CD4-positive, CD25-positive, alpha-beta regulatory T cell (primary cell): ENCODE results near the gene MAGIX. TPM values are rescaled to one million over a fixed set of nuclear protein-coding genes. Genes with fewer than 3 reads are reported as not detected.

Experiments used
- ATAC-seq, 2 donors: fragments of 150-1000 bp; cut with Tn5 transposase; one replicate each; pipeline ENCODE4 v1.10.0; 2021; ENCODE audit warnings: low read depth in 2 of 2, moderate number of reproducible peaks in 2 of 2, moderate library complexity in 1 of 2
- DNase-seq, 3 donors: peaks; one replicate each; pipeline versions ENCODE4 v3.0.0 to v3.0.0-alpha.2; 2012 to 2022; ENCODE audit warnings: mixed read lengths in 1 of 3
- H3K27ac ChIP-seq: one replicate; pipeline ENCODE4 v1.7.0; 2013; ENCODE audit warnings: mild to moderate bottlenecking, low read length; ENCODE audit not compliant: insufficient read depth, poor library complexity, severe bottlenecking
- H3K27me3 ChIP-seq: one replicate; pipeline ENCODE4 v1.7.0; 2013; ENCODE audit warnings: low read length; ENCODE audit not compliant: control insufficient read depth, insufficient read depth
- H3K36me3 ChIP-seq: one replicate; pipeline ENCODE4 v1.7.0; 2013; ENCODE audit warnings: mild to moderate bottlenecking, low read length, moderate library complexity; ENCODE audit not compliant: control insufficient read depth, insufficient read depth
- H3K4me1 ChIP-seq: 2 replicates; pipeline ENCODE4 v1.7.0; 2013; ENCODE audit warnings: mild to moderate bottlenecking, low read length; ENCODE audit not compliant: insufficient read depth, control insufficient read depth, poor library complexity, severe bottlenecking
- H3K4me3 ChIP-seq: one replicate; pipeline ENCODE4 v1.7.0; 2013; ENCODE audit warnings: low read depth, mild to moderate bottlenecking, low read length, moderate library complexity
- H3K9me3 ChIP-seq, 2 experiments: 1 replicate in 1 of 2; 2 replicates in 1 of 2; pipeline ENCODE4 v1.7.0; 2013; ENCODE audit warnings: low read length in 2 of 2, mild to moderate bottlenecking in 1 of 2, moderate library complexity in 1 of 2; ENCODE audit not compliant: control insufficient read depth in 2 of 2
- H3K27ac Mint-ChIP-seq, 3 donors: one replicate each; pipeline ENCODE4 v1.8.0; 2020 to 2022; ENCODE audit warnings: mild to moderate bottlenecking in 3 of 3, mixed read lengths in 3 of 3, moderate library complexity in 2 of 3
- H3K27me3 Mint-ChIP-seq: one replicate; pipeline ENCODE4 v1.8.0; 2022; ENCODE audit warnings: mild to moderate bottlenecking, mixed read lengths
- H3K36me3 Mint-ChIP-seq: one replicate; pipeline ENCODE4 v1.8.0; 2020; ENCODE audit warnings: mixed read lengths
- H3K4me1 Mint-ChIP-seq, 4 donors: one replicate each; pipeline ENCODE4 v1.8.0; 2020 to 2022; ENCODE audit warnings: mixed read lengths in 4 of 4, mild to moderate bottlenecking in 1 of 4
- H3K4me3 Mint-ChIP-seq, 4 donors: one replicate each; pipeline ENCODE4 v1.8.0; 2020 to 2022; ENCODE audit warnings: mild to moderate bottlenecking in 4 of 4, mixed read lengths in 4 of 4, moderate library complexity in 3 of 4
- H3K9me3 Mint-ChIP-seq, 7 donors: one replicate each; pipeline ENCODE4 v1.8.0; 2020 to 2022; ENCODE audit warnings: mixed read lengths in 7 of 7, mild to moderate bottlenecking in 3 of 7, moderate library complexity in 2 of 7
- polyA plus RNA-seq, 4 donors: library from polyadenylated mRNA; unstranded; fragments of 300-500 nt; fragmentation: Illumina TruSeq; gene quantifications; one replicate each; pipeline ENCODE4 v1.2.3, GENCODE V29; 2021
- total RNA-seq: library from RNA; stranded (reverse); gene quantifications from one replicate; pipeline ENCODE4 v1.2.3, GENCODE V29; 2022

MAGIX gene
- total and polyA plus RNA-seq, 5 donors from 2014 or later, result 0.49 to 1.0 (median 0.57) TPM

DNA sequence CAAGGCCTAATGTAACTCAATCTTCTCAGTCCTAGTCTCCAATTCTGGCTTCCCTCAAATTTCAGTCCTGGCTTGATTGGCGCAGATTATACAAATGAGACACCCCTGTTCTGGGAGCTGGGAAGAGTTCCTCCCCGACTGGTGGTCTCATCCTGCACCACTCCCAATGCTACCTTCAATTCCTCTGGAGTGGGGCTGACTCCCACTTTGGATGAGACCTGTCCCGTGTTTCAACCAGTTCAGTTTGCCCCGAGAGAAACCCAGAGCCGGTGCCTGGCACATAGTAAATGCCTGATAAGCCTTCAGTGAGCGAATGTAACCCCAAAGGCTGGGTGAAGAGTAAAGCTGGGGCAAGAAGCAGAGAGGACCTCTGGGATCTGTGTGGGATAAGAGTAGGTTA lies 41.5 kb downstream of the MAGIX start:
- H3K36me3 Mint-ChIP-seq, result no peaks in the 10 kb centered on the region

DNA sequence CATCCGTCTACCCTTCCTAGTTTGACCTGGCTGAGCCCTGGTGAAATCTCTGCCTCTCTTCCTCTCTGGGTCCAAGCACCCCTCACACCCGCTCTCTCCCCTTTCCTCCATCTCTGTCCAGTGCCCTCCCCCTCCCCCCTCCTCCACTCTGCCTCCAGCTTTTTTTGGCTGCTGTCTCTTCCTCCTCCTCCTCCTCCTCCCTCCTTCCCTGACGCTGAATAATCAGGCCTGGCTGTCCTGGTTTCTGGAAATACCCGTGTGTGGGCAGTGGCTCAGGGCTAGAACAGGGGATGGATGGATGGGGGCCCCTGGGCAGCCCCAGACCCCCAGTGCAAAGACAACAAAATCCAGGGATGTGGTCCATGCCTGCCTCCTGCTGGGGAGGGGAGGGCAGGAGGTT lies 42.2 kb downstream of the MAGIX start:
- H3K4me3 Mint-ChIP-seq, result no peak overlapping the region
- no peak for ATAC-seq
- H3K9me3 ChIP-seq, result no peaks in the 10 kb centered on the region
- DNase-seq, result no peak
- no peaks in the 10 kb centered on the region for H3K36me3 ChIP-seq
- peaks cover 0 to 2% (median 0%) of the 10 kb centered on the region in 4 donors for H3K4me1 Mint-ChIP-seq
- H3K27ac ChIP-seq, result no peak overlapping the region
- H3K27me3 ChIP-seq, result no peaks in the 10 kb centered on the region
- no peaks in the 10 kb centered on the region for H3K27me3 Mint-ChIP-seq
- H3K9me3 Mint-ChIP-seq, result peaks cover 0 to 1% (median 0%) of the 10 kb centered on the region in 7 donors
- H3K36me3 Mint-ChIP-seq, result no peaks in the 10 kb centered on the region
- no peak overlapping the region for H3K27ac Mint-ChIP-seq
- no peak overlapping the region for H3K4me3 ChIP-seq
- H3K4me1 ChIP-seq, result peaks cover 2% of the 10 kb centered on the region

More for the DNA sequence above, 41.5 kb downstream of the MAGIX start:
- Mint-ChIP-seq H3K27me3 (no peaks in the 10 kb centered on the region), H3K4me1 (peaks cover 0 to 3% (median 0%) of the 10 kb centered on the region in 4 donors), H3K27ac (no peak overlapping the region), H3K4me3 (peak overlapping the region in 1 of 4 donors; percentile 39), H3K9me3 (peaks cover 0 to 1% (median 0%) of the 10 kb centered on the region in 7 donors)
- no peaks in the 10 kb centered on the region for H3K9me3 ChIP-seq
- no peaks in the 10 kb centered on the region for H3K36me3 ChIP-seq
- ATAC-seq (no peak), DNase-seq (no peak)
- no peak overlapping the region for H3K27ac ChIP-seq
- H3K4me1 ChIP-seq, result peaks cover 9% of the 10 kb centered on the region
- H3K4me3 ChIP-seq, result no peak overlapping the region
- H3K27me3 ChIP-seq, result no peaks in the 10 kb centered on the region

DNA sequence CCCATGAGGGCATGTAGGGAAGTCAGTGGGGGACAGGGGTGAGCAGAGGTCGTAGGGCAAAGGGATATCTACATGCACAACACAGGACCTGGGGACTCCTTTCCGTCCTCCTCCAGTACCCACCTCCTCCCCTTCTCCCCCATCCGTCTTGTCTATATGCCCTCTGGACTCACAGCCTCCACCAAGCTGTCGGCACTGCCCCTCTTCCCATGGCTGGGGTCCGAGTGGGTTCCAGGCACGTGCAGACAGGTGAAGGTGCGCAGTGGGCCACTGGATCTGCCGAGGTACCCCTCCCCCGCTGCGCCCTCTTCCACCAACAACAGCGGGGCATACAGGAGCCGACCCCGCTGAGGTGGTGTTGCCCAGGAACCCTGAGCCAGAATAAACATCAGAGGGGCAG lies 42.9 kb downstream of the MAGIX start:
- ATAC-seq (no peak), DNase-seq (no peak)
- H3K4me1 ChIP-seq, result no peaks in the 10 kb centered on the region
- no peaks in the 10 kb centered on the region for H3K27me3 ChIP-seq
- no peaks in the 10 kb centered on the region for H3K9me3 ChIP-seq
- H3K27ac ChIP-seq, result no peak overlapping the region
- no peak overlapping the region for H3K4me3 Mint-ChIP-seq
- peaks cover 0 to 1% (median 0%) of the 10 kb centered on the region in 7 donors for H3K9me3 Mint-ChIP-seq
- H3K36me3 Mint-ChIP-seq, result no peaks in the 10 kb centered on the region
- H3K4me1 Mint-ChIP-seq, result peaks cover 0 to 2% (median 0%) of the 10 kb centered on the region in 4 donors
- no peak overlapping the region for H3K27ac Mint-ChIP-seq
- no peaks in the 10 kb centered on the region for H3K36me3 ChIP-seq
- H3K27me3 Mint-ChIP-seq, result no peaks in the 10 kb centered on the region
- H3K4me3 ChIP-seq, result no peak overlapping the region

DNA sequence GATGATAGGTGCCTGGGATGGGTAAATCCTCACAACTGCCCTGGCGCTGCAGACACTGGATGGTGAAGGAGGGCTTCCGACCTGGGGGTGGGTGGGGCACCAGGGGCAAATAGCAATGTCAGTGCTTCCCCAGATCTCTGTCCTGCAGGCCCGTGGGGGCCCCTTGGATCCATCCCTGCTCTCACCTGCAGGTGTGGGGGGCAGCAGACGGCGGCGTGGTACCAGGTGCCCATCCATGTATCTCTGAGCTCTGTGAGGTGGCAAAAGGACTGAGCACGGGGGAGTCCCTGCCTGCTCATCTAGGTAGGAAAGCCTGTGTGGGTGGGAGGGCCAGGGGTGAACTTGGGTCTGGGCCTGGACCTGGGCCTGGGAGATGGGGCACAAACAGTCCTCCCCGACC lies 44.0 kb downstream of the MAGIX start:
- ATAC-seq, result no peak
- H3K27ac Mint-ChIP-seq, result no peak overlapping the region
- H3K9me3 ChIP-seq, result no peaks in the 10 kb centered on the region
- H3K27me3 Mint-ChIP-seq, result peaks cover 8% of the 10 kb centered on the region
- no peak overlapping the region for H3K4me3 ChIP-seq
- H3K4me3 Mint-ChIP-seq, result no peak overlapping the region
- H3K36me3 Mint-ChIP-seq, result no peaks in the 10 kb centered on the region
- H3K4me1 Mint-ChIP-seq, result no peaks in the 10 kb centered on the region
- H3K27ac ChIP-seq, result no peak overlapping the region
- H3K4me1 ChIP-seq, result no peaks in the 10 kb centered on the region
- H3K27me3 ChIP-seq, result no peaks in the 10 kb centered on the region
- H3K9me3 Mint-ChIP-seq, result peaks cover 0 to 2% (median 0%) of the 10 kb centered on the region in 7 donors
- no peak for DNase-seq
- no peaks in the 10 kb centered on the region for H3K36me3 ChIP-seq

DNA sequence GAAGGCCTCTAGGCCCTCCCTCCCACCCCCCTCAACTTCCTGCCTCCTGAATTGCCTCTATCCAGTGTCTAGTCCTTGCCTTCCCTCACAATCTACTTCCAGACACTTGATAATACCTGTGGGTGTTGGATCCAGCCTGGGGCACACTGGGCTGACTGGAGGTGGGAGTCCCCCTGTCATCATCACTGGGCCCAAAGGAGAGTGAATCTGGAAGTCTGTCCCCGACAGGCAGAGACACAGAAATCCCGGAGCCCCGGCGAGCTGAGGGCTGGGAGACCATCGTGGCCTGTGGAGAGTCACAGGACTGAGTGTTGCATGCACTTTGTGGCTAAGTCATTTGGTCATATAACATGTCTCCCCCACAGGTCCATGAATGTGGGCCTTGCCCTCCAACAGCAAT lies 45.8 kb downstream of the MAGIX start:
- ATAC-seq, result no peak
- H3K4me3 Mint-ChIP-seq, result peak overlapping the region in 1 of 4 donors; percentile 63
- no peaks in the 10 kb centered on the region for H3K27me3 ChIP-seq
- H3K9me3 Mint-ChIP-seq, result peaks cover 0 to 4% (median 0%) of the 10 kb centered on the region in 7 donors
- no peak overlapping the region for H3K4me3 ChIP-seq
- DNase-seq, result no peak
- no peak overlapping the region for H3K27ac ChIP-seq
- H3K36me3 Mint-ChIP-seq, result no peaks in the 10 kb centered on the region
- no peaks in the 10 kb centered on the region for H3K4me1 ChIP-seq
- no peaks in the 10 kb centered on the region for H3K36me3 ChIP-seq
- H3K4me1 Mint-ChIP-seq, result no peaks in the 10 kb centered on the region
- no peaks in the 10 kb centered on the region for H3K9me3 ChIP-seq
- H3K27ac Mint-ChIP-seq, result no peak overlapping the region
- peaks cover 8% of the 10 kb centered on the region for H3K27me3 Mint-ChIP-seq

DNA sequence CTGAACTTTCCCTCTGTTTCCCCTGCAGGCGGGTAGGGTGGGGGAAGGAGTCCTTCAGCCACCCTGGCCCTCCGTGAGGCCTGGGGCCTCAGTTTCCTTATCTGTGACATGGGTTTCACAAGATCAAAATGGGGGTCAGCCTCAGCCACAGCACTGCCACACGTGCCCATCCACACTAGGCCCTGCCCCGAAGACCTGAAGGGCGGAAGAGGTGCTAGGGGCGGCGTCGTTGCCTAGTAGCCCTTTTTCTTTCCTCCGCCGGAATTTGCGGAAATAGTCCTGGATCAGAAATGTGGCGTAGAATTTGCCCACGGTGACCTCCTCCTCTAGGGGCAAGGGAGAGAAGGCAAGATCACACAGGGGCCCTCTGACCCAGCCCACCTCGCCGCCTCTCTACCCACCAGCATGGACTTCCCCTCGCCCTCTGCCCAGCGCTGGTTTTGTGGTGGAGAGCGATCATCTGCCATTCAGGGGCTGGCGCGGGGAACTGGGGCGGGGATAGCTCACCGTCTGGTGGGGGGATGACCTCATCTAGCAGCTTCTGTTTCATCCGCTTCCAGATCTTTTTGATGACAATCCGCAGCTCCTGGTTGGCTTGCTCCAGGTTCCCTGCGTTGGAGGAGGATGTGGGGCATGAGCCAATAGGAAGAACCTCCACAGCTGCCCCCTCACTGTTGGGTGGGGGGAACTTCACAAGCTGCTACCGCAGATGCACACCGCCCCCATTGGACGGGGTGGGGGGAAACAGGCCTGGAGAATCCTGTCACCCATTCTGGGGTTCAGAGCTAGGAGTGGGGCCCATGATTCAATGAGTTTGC lies 47.1 kb downstream of the MAGIX start:
- Mint-ChIP-seq H3K27me3 (peaks cover 8% of the 10 kb centered on the region), H3K4me1 (no peaks in the 10 kb centered on the region), H3K27ac (no peak overlapping the region), H3K9me3 (peaks cover 0 to 4% (median 0%) of the 10 kb centered on the region in 7 donors), H3K4me3 (no peak overlapping the region), H3K36me3 (no peaks in the 10 kb centered on the region)
- Histone ChIP-seq H3K27ac (no peak overlapping the region), H3K27me3 (no peaks in the 10 kb centered on the region), H3K4me1 (no peaks in the 10 kb centered on the region), H3K9me3 (no peaks in the 10 kb centered on the region), H3K4me3 (no peak overlapping the region), H3K36me3 (no peaks in the 10 kb centered on the region)
- DNase-seq, result no peak
- no peak for ATAC-seq

DNA sequence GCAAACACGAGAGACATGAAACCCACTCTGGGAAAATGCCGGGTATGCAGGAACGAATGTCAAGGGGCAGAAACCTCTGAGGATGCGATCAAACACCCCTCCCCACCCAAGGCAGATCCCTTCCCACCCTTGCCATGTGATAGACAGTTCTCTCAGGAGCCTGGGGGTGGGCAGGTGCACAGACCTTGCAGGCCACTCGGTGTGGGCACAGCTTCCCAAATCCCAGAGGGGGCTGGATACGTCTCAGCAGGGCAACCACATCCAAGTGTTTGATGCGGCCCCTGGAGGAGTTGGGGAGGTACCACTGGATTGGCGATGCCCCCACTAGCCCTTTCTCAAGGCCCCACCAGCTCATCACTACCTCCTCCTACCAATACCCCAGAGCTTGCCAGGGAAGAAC lies 47.8 kb downstream of the MAGIX start:
- Histone ChIP-seq H3K27me3 (no peaks in the 10 kb centered on the region), H3K36me3 (no peaks in the 10 kb centered on the region), H3K4me1 (no peaks in the 10 kb centered on the region), H3K4me3 (no peak overlapping the region), H3K27ac (no peak overlapping the region), H3K9me3 (no peaks in the 10 kb centered on the region)
- Mint-ChIP-seq H3K27me3 (peaks cover 8% of the 10 kb centered on the region), H3K4me3 (no peak overlapping the region), H3K27ac (no peak overlapping the region), H3K9me3 (peaks cover 0 to 4% (median 0%) of the 10 kb centered on the region in 7 donors), H3K36me3 (no peaks in the 10 kb centered on the region), H3K4me1 (no peaks in the 10 kb centered on the region)
- no peak for ATAC-seq
- no peak for DNase-seq

DNA sequence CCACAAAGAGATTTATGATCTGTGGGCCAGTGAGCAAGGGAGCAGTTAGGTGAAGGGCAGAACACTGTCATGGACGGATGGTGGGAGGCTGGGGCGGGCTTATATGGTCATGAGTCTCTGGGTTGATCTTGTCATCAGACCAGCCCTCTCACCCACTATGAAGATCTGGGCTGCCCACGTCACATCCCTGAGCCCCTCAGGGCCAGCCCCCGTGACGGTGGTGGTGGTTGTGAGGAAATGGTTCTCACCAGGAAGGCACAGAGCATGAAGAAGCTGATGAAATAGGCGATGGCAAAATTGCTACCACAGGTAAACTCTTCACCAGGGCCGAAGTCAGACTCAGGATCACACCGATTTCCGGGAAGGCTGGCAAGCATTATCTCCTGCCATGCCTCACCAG lies 48.5 kb downstream of the MAGIX start:
- Histone ChIP-seq H3K27ac (no peak overlapping the region), H3K4me1 (no peaks in the 10 kb centered on the region), H3K36me3 (no peaks in the 10 kb centered on the region), H3K4me3 (no peak overlapping the region), H3K27me3 (no peaks in the 10 kb centered on the region), H3K9me3 (no peaks in the 10 kb centered on the region)
- Mint-ChIP-seq H3K9me3 (peaks cover 0 to 4% (median 0%) of the 10 kb centered on the region in 7 donors), H3K27me3 (peaks cover 8% of the 10 kb centered on the region), H3K27ac (no peak overlapping the region), H3K4me1 (no peaks in the 10 kb centered on the region), H3K4me3 (no peak overlapping the region), H3K36me3 (no peaks in the 10 kb centered on the region)
- ATAC-seq, result no peak
- no peak for DNase-seq
